Endothelial cell of umbilical vein (primary cell): ENCODE data around the gene PTOV1.

ENCODE experiments used
- EZH2 ChIP-seq: IDR thresholded peaks from 2 replicates; pipeline ENCODE4 v1.6.1; 2012; ENCODE audit warnings: borderline replicate concordance, low read depth, mild to moderate bottlenecking, moderate library complexity, low read length, inconsistent platforms; ENCODE audit not compliant: severe bottlenecking
- GATA2 ChIP-seq: IDR thresholded peaks from 2 replicates; pipeline ENCODE4 v1.7.0; 2011; ENCODE audit warnings: low read depth, mild to moderate bottlenecking, moderate library complexity, mixed read lengths, low read length; ENCODE audit not compliant: insufficient read length, insufficient read depth
- JUN ChIP-seq: IDR thresholded peaks from 2 replicates; pipeline ENCODE4 v1.6.1; 2011; ENCODE audit warnings: borderline replicate concordance, low read depth; ENCODE audit not compliant: insufficient read length, insufficient read depth
- MAX ChIP-seq: IDR thresholded peaks from 2 replicates; pipeline ENCODE4 v1.6.1; 2011; ENCODE audit not compliant: insufficient read depth, insufficient read length
- MYC ChIP-seq: IDR thresholded peaks from one replicate; pipeline ENCODE4 v1.6.1; 2011; ENCODE audit warnings: mild to moderate bottlenecking, low read depth, low read length
- POLR2A ChIP-seq: IDR thresholded peaks from 2 replicates; pipeline ENCODE4 v1.6.1; 2012; ENCODE audit warnings: low read depth, mild to moderate bottlenecking, control low read depth, low read length
- POLR2AphosphoS5 ChIP-seq: IDR thresholded peaks from 2 replicates; pipeline ENCODE4 v1.6.1; 2012; ENCODE audit warnings: low read depth, mild to moderate bottlenecking, control low read depth, low read length, moderate library complexity; ENCODE audit not compliant: insufficient read depth
- TF ChIP-seq, protein P1 (sequence below), 2 donors: IDR thresholded peaks; 1 replicate in 1 of 2; 2 replicates in 1 of 2; pipeline ENCODE4 v1.5.1; 2011; ENCODE audit warnings: low read length in 2 of 2, mild to moderate bottlenecking in 2 of 2, moderate library complexity in 2 of 2, control low read depth in 1 of 2, inconsistent platforms in 1 of 2, low read depth in 1 of 2; ENCODE audit not compliant: insufficient read depth in 1 of 2; ENCODE audit errors: extremely low read depth in 1 of 2

DNA sequence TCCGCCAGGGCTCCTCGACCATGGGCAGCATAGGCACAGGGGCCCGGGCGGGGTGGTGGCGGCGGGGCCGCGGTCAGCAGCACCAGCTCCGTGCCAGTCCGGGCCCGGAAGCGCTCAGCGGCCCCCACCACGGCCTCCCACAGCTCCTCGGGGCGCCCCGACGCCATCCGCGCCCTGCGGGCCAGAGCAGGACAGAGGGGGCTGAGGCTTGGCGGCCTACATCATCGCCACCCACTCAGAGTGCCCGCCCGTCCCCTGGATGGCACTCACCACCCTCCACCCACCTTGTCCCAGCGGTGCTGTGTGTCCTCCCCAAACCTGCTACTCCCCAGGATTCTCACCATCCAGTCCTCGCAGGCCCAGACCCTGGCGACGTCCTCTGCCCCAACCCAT is 22.2 kb downstream of the PTOV1 start:
- TF ChIP-seq, protein P1, sequence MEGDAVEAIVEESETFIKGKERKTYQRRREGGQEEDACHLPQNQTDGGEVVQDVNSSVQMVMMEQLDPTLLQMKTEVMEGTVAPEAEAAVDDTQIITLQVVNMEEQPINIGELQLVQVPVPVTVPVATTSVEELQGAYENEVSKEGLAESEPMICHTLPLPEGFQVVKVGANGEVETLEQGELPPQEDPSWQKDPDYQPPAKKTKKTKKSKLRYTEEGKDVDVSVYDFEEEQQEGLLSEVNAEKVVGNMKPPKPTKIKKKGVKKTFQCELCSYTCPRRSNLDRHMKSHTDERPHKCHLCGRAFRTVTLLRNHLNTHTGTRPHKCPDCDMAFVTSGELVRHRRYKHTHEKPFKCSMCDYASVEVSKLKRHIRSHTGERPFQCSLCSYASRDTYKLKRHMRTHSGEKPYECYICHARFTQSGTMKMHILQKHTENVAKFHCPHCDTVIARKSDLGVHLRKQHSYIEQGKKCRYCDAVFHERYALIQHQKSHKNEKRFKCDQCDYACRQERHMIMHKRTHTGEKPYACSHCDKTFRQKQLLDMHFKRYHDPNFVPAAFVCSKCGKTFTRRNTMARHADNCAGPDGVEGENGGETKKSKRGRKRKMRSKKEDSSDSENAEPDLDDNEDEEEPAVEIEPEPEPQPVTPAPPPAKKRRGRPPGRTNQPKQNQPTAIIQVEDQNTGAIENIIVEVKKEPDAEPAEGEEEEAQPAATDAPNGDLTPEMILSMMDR (IDR thresholded peaks at IDR 0.05; ENCODE audit: extremely low read depth in 1 of 2, insufficient read depth in 1 of 2, low read depth in 1 of 2, low read length in 2 of 2) = no peak
- TF ChIP-seq POLR2AphosphoS5 = no peak
- TF ChIP-seq EZH2 = no peak
- no peak for TF ChIP-seq POLR2A
- no peak for TF ChIP-seq JUN
- no peak for TF ChIP-seq GATA2
- TF ChIP-seq MYC = no peak
- TF ChIP-seq MAX = no peak
